GM18861 (cell line): Measurements from ENCODE around the gene TMEM170B.

Source experiments
- ATAC-seq: cut with Tn5 transposase; IDR thresholded peaks from one replicate; pipeline ENCODE4 v1.9.1; 2021; ENCODE audit not compliant: unreplicated experiment

TMEM170B gene

DNA sequence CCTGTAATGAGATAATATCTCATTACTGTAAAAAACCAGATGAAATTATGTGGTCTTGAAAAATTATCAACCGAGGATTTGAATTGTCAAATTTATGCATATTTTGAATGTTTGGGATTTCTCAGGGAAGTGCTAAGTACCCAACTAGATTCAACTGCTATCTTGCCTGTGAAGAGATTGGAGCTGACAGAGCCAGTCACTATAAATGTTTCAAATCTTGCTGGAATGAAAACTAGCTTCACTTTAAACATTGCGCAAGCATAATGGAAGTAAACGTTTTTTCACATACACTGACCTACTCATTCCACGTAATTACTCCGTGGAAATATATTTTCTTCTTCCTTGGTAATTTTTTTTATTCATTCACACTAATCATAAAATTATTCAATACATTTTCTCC lies 46.7 kb downstream of the TMEM170B start:
- no peak for ATAC-seq

DNA sequence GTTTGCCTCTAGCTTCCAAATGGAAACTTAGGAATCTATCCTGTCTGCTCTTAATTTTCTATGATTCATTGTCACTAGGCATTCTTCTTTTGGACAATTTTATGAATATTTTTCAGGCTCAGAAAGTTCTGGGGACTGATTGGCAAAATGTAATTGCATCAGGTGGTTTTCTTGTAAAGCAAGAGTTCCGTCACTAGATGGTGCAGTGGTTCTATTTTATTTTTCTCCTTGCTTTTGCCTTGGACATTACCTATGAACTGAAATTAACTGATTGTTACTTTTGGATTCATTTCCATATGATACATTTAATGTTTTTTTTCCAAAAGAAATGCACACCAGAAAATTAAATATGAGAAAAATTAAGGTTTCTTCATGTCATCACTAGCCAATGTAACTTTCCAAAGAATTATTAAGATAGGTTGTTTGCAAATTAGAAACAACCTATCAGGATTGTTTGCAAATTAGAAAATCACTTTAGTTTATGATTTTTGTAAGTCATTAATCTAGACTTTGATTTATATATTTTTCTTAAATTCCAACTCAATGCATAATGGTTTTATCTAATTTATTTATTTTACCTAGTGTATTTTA lies 48.0 kb downstream of the TMEM170B start:
- ATAC-seq = no peak

GRCh38 chr6:11586117-11586516 lies 48.6 kb downstream of the TMEM170B start:
- no peak for ATAC-seq

- no peak for ATAC-seq
These were observed 49.0 kb downstream of the TMEM170B start for GRCh38 chr6:11586536-11586935.

- ATAC-seq = no peak
These were observed 51.7 kb downstream of the TMEM170B start for GRCh38 chr6:11589261-11589660.

DNA sequence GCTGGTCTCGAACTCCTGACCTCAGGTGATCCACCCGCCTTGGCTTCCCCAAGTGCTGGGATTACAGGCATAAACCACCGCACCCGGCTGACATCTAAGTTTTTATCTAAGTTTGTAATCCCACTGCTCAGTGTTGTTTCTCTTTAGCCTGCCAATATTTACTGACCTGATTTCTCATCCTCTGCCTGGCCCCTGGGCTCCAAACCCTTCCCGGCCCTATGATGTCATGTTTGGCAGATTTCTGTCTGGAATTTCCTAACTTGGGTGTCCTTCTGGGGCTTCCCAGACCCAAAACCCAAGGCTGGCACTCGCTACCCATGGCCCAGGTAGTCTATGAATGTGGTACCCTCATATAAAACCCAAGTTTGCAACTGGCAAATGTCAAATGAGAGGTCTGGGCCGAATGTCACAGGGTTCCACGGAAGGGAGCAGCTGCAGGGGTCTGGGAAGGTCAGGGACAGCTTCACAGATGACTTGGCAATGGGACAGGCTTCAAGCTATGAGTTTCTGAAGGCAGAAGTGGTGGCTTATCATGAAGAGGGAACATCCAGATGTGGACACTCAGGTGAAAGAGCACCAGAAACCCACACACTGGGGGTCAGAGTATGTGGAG lies 54.9 kb downstream of the TMEM170B start:
- ATAC-seq = no peak

DNA sequence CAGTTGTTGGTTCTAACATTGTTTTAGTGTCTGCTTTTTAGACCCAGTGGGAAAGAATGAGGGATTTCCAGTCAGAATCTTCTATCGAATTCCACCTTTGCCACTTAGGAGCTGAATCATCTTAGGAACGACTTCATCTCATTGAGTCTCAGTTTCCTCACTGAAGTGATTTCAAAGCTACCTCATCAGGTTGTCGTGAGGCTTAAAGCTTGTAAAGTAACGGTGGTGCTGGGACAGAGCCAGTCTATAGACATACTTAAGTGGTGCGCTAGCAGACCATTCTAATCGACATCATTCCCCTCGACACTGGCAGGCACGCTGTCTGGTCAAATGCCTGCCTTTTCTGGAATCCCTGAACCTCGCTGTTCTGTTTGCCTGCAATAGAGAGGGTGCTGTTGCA lies 55.5 kb downstream of the TMEM170B start:
- ATAC-seq = no peak

GRCh38 chr6:11595903-11596302 lies 58.4 kb downstream of the TMEM170B start:
- ATAC-seq = no peak

DNA sequence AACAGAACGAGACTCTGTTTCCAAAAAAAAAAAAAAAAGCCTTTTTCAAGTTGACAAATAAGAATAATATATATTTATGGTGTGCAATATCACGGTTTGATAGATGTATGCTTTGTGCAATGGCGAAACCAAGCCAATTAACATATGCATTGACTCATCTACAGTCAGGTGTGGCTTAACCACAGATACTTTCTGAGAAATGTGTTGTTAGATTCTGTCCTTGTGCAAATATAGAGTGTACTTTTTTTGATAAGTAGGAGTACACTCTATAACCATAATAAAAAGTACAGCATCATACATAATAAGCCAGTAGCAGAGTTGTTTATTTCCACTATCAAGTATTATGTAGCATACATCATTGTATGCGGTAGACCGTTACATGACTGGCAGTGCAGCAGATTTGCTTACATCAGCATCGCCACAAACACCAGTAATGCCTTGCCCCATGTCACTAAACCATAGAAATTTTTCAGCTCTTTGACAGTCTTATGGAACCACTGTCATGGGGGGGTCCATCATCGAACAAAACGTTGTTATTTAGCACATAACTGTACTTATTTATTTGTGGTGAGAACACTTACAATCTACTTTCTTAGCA lies 59.2 kb downstream of the TMEM170B start:
- no peak for ATAC-seq

- no peak for ATAC-seq
These were observed 61.1 kb downstream of the TMEM170B start for GRCh38 chr6:11598687-11599086.

- no peak for ATAC-seq
These were observed 62.7 kb downstream of the TMEM170B start for GRCh38 chr6:11600251-11600650.

DNA sequence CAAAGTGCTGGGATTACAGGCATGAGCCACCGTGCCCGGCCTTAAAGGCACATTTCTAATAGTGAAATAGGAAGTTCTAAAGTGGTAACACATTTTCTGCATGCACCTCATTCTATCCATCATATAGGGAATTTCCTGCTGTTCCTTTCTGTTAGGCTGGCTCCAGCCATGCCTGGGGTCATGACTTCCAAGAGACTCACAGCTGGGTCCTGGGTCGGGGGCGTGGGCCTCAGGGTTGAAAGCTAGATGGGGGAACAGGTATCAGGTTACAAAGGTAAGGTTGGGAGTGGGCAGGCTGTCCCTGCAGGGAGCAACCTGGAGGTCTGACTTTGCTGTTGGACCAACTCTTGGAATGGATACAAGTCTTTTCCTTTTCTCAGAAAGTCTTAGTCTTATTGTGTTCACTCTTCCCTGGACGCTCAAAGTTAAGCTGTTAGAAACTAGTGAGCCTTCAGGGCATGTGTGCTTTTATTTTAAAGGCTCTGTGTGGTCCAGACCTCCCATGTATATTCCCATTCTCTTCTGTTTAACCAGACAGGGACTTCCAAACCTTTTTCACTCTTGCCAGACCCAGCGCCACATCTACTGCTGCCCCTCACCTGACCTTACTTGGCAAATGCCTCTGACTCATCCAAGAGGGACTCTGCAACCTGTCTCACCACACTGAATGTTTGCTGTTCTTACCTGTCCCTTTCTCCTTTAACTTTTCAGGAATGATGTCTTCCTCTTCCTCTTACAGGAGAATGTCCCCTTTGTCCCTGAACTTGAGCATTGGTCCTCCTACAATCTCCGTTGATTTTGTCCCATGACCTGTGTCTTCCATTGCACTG lies 64.4 kb downstream of the TMEM170B start:
- no peak for ATAC-seq

- ATAC-seq = no peak
These were observed 66.7 kb downstream of the TMEM170B start for GRCh38 chr6:11604215-11604614.

GRCh38 chr6:11604836-11605506 lies 67.4 kb downstream of the TMEM170B start:
- no peak for ATAC-seq

- no peak for ATAC-seq
These were observed 68.0 kb downstream of the TMEM170B start for GRCh38 chr6:11605507-11605905.

- no peak for ATAC-seq
These were observed 68.8 kb downstream of the TMEM170B start for GRCh38 chr6:11606332-11606731.

GRCh38 chr6:11607383-11607782 lies 69.8 kb downstream of the TMEM170B start:
- ATAC-seq = no peak

DNA sequence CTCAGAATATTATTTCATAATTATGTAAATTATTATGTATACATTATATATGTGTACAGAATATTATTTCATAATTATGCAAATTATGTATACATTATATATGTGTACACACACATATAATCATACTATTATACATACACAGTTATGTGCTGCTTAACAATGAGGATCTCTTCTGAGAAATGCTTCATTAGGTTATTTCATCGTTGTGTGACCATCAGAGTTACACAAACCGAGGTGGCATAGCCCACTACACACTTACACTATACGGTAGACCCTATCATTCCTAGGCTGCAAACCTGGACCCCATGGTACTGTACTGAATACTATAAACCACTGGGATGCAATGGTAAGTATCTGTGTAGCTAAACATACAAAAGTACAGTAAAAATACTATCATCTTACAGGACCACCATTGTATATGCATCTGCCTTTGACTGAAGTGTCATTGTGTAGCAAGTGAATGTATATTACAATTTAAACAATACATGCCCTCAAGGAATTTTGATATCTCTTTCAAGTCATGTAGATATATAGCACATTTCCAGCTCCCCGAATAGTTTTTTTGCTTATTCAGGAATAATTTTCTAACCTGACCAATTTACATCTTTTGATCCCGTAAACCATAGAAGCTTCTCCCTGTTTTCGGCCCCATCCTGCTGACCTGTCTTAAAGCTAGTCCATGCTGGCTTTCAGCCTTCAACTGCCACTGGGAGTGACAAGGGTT lies 71.2 kb downstream of the TMEM170B start:
- no peak for ATAC-seq

- no peak for ATAC-seq
These were observed 71.9 kb downstream of the TMEM170B start for GRCh38 chr6:11609324-11610071.

DNA sequence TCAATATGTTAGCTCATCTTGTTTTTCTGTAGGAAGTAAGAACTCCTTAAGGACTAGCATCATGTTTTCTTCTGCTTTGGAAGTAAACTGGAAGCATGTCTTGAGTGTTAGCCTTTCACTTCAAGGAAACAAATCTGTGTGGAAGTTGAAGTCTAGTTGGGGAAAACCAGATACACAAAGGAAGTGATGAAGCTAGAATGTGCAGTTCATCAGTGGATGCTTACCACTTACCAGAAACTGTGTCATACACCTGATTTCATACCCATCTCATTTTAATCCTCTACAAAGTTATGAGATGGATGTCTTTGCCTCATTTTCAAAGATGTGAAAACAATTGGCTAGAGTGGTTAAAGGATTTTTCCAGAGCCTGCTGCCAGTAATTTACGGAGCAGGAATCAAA lies 75.8 kb downstream of the TMEM170B start:
- ATAC-seq = no peak
